ENCODE measurements around the gene LCE3B. TPM values are rescaled to one million over a fixed set of nuclear protein-coding genes. Genes with fewer than 3 reads are reported as not detected.

The LCE3B gene, protein sequence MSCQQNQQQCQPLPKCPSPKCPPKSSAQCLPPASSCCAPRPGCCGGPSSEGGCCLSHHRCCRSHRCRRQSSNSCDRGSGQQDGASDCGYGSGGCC
- total RNA-seq, result not detected in 2 replicates

DNA sequence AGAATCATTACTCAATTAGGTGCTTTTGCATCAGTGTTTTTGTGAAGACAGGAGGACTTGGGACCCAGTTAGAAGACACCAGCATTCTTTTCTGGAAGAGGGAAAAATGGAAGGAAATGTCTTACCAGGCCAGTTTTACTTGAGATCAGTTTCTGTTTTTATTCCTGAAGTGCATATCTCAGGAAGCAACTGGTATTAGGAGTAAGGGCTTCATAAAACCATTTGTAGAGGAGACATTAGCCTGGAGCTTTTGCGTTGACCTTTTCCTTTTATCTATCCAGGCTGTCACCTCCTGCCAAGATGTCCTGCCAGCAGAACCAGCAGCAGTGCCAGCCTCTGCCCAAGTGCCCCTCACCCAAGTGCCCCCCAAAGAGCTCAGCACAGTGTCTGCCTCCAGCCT, at the start of gene LCE3B:
Gene LCE3B, plus strand, starts transcription at position 301 of the 400 bp plus-strand sequence. Its CDS starts 0 bp downstream, at position 301.

DNA sequence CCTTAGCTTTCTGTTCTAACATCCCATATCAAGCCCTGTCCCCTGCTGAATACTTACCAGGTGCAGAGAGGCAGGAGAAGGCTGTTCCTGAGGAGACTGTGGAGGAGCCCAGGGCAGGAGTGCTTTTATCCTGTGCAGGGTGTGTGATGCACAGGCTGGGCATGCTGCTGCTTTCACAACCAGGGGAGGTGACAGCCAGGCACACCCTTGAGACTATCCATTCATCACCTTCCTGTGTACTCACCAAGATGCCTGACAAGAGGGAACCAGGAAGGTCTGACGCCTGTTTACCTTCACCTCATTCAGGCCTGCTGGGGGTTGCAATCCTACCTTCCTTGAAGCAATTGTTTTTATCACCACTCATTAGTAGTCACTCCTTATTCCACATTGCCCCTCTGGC, 46.9 kb upstream of the LCE3B start, which contains the start of gene LCE3E:
Gene LCE3E, minus strand, starts transcription at position 100 of the 400 bp plus-strand sequence. CDS start 572 bp downstream, outside the sequence.

DNA sequence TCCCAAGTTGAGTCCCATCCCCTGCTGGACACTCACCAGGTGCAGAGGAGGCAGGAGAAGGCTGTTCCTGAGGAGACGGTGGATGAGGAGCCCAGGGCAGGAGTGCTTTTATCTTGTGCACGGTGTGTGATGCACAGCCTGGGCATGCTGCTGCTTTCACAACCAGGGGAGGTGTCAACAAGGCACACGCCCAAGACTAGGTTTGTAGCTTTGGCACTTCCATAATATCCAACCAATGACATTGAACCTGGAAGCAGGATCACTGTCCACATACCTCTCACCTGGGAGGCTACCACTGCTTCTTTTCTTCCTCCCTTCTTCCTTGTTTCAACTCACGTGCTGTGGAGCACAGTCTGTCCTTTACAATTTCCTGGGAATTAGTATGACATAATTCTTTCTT, 33.2 kb upstream of the LCE3B start, which contains the start of gene LCE3D:
Gene LCE3D, minus strand, starts transcription at position 84 of the 400 bp plus-strand sequence. CDS start 580 bp downstream, outside the sequence.

DNA sequence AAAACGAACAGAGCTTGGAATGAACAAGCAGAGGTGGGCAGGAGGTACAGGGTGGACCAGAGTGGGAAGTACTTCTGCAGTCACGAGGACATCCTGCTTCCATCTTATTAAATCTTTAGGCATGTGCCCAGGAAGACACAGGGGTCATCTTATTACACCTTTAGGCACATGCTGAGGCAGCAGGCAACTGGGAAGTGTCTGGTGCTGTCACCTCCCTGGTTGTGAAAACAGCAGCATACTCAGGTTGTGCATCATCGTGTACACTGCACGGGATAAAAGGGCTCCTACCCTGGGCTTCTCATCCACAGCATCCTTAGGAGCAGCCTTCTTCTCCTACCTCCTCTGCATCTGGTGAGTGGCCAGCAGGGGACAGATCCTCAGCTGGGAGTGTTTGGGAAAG, 13.7 kb upstream of the LCE3B start, which contains the start of gene LCE3C:
Gene LCE3C, plus strand, starts transcription at position 301 of the 400 bp plus-strand sequence. CDS start 498 bp downstream, outside the sequence.

DNA sequence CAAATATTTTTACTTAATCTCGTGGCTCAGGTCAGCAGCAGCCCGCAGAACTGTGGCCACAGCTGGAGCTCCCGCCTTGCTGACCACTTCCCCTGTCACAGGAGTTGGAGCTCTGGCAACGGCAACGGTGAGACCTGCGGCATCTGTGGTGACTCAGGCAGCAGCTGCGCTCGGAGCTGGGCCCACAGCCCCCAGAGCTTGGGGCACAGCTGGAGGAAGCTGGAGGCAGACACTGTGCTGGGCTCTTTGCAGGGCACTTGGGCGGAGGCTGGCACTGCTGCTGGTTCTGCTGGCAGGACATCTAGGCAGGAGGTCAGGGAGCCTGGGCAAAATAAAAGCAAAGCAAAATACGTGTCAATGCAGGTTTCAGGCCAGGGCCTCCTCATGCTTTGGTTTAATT, 9.2 kb downstream of the LCE3B start, which contains the start of gene LCE3A:
Gene LCE3A, minus strand, starts transcription at position 301 of the 400 bp plus-strand sequence. Its CDS starts 0 bp downstream, at position 301.

DNA sequence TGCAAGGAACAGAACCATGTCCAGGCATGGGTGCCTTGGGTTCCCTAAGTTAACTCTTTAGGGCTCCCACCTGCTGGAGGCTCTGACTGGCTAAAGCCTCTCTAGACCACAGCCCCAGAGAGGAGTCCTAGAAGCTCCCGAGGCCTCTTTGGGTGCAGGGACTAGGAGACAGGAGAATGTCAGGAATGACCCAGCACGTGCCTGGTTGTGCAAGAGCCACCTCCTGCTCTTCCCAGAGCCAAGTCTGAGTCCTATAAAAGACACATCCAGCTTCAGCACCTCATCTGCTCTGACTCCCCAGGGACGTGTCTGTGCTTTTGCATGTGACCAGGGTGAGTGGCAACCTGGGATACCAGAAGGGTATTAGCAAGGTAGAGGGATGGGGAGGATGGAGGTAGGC, 49.5 kb downstream of the LCE3B start, which contains the start of gene LCE2D:
Gene LCE2D, plus strand, starts transcription at position 283 of the 400 bp plus-strand sequence. CDS start 726 bp downstream, outside the sequence.

Other genes with a start within 250 kb of the LCE3B start
- 3.8 and 24.6 TPM in 2 replicates for gene CRNN, start 199.5 kb upstream of the LCE3B start, total RNA-seq
- not detected in 2 replicates for gene LCE5A, start 103.0 kb upstream of the LCE3B start, total RNA-seq
- 0.21 and 49.9 TPM in 2 replicates for gene CRCT1, start 99.3 kb upstream of the LCE3B start, total RNA-seq
- gene LCE3E, start 47.0 kb upstream of the LCE3B start, total RNA-seq, result 8.5 TPM in 1 of 2 replicates, not detected in the other
- 35.9 TPM in 1 of 2 replicates, not detected in the other for gene LCE3D, start 33.3 kb upstream of the LCE3B start, total RNA-seq
- not detected in 2 replicates for gene LCE3C, start 13.6 kb upstream of the LCE3B start, total RNA-seq
- not detected in 2 replicates for gene LCE3A, start 9.3 kb downstream of the LCE3B start, total RNA-seq
- not detected in 2 replicates for gene LCE2D, start 49.6 kb downstream of the LCE3B start, total RNA-seq
- gene LCE2C, start 61.5 kb downstream of the LCE3B start, total RNA-seq, result not detected in 2 replicates
- gene LCE2B, start 72.3 kb downstream of the LCE3B start, total RNA-seq, result not detected in 2 replicates
- not detected in 2 replicates for gene LCE2A, start 84.5 kb downstream of the LCE3B start, total RNA-seq
- not detected in 2 replicates for gene LCE4A, start 94.3 kb downstream of the LCE3B start, total RNA-seq
- gene KPRP, start 144.2 kb downstream of the LCE3B start, total RNA-seq, result 0.34 TPM in 1 of 2 replicates, not detected in the other
- gene LCE1F, start 161.3 kb downstream of the LCE3B start, total RNA-seq, result not detected in 2 replicates
- not detected in 2 replicates for gene LCE1E, start 172.4 kb downstream of the LCE3B start, total RNA-seq
- gene LCE1D, start 182.9 kb downstream of the LCE3B start, total RNA-seq, result not detected in 2 replicates
- gene LCE1C, start 192.8 kb downstream of the LCE3B start, total RNA-seq, result 0.34 TPM in 1 of 2 replicates, not detected in the other
- not detected in 2 replicates for gene LCE1B, start 198.2 kb downstream of the LCE3B start, total RNA-seq
- 0.34 TPM in 1 of 2 replicates, not detected in the other for gene LCE1A, start 213.7 kb downstream of the LCE3B start, total RNA-seq
- not detected in 2 replicates for gene LCE6A, start 229.0 kb downstream of the LCE3B start, total RNA-seq
- gene LCE7A, start 246.2 kb downstream of the LCE3B start, total RNA-seq, result not detected in 2 replicates

Measured in nasal cavity respiratory epithelium epithelial cell of viscerocranial mucosa (primary cell).